OCI-LY3 (cell line): ENCODE measurements around the gene EEF1AKMT3.
A peak's percentile ranks its signal among the peaks of the same experiment; 100 is the strongest.

Experiments
- H2AFZ ChIP-seq: fragments of 200-600, 300-600 bp; shearing (Covaris generic); 2 replicates; pipeline ENCODE4 v1.6.0; 2014; ENCODE audit warnings: antibody characterized with exemption, low read depth, low read length
- H3K27ac ChIP-seq: fragments of 200-600, 300-600 bp; sonication (generic); 2 replicates; pipeline ENCODE4 v1.5.1; 2014; ENCODE audit warnings: mild to moderate bottlenecking, low read length, moderate library complexity, mixed read lengths
- H3K27me3 ChIP-seq: fragments of 200-600, 300-600 bp; sonication (generic); 2 replicates; pipeline ENCODE4 v1.6.1; 2014; ENCODE audit warnings: low read depth, low read length, mixed read lengths
- H3K36me3 ChIP-seq: fragments of 200-600, 300-600 bp; sonication (generic); replicated peaks from 2 replicates; pipeline ENCODE3; 2014; ENCODE audit warnings: low read depth, low read length, mixed read lengths
- H3K4me1 ChIP-seq: fragments of 300-600, 200-600 bp; sonication (generic); 2 replicates; pipeline ENCODE4 v1.6.1; 2014; ENCODE audit warnings: low read length, mixed read lengths
- H3K4me2 ChIP-seq: fragments of 200-600, 300-600 bp; sonication (generic); 2 replicates; pipeline ENCODE4 v1.6.1; 2014; ENCODE audit warnings: low read length, mixed read lengths
- H3K4me3 ChIP-seq: fragments of 300-600, 200-600 bp; sonication (generic); 2 replicates; pipeline ENCODE4 v1.5.1; 2014; ENCODE audit warnings: antibody characterized with exemption, mild to moderate bottlenecking, low read length, moderate library complexity
- H3K79me2 ChIP-seq: fragments of 300-600, 200-600 bp; shearing (Covaris generic); 2 replicates; pipeline ENCODE4 v1.6.1; 2014; ENCODE audit warnings: mild to moderate bottlenecking, low read length, mixed read lengths
- H3K9ac ChIP-seq: fragments of 300-600, 200-600 bp; shearing (Covaris generic); 2 replicates; pipeline ENCODE4 v1.6.0; 2014; ENCODE audit warnings: mild to moderate bottlenecking, low read length, moderate library complexity
- H3K9me3 ChIP-seq: fragments of 200-600, 300-600 bp; shearing (Covaris generic); 2 replicates; pipeline ENCODE4 v1.6.1; 2014; ENCODE audit warnings: low read length, mixed read lengths; ENCODE audit not compliant: insufficient read depth
- H4K20me1 ChIP-seq: fragments of 200-600, 300-600 bp; sonication (generic); 2 replicates; pipeline ENCODE4 v1.6.1; 2016; ENCODE audit warnings: low read length, mixed read lengths; ENCODE audit not compliant: insufficient read depth
- CTCF ChIP-seq: fragments of 200-600, 300-600 bp; sonication (generic); IDR thresholded peaks from 2 replicates; pipeline ENCODE4 v1.5.1; 2014; ENCODE audit warnings: antibody characterized with exemption, low read length, low read depth
- EZH2phosphoT487 ChIP-seq: fragments of 200-600 bp; shearing (Covaris generic); IDR thresholded peaks from 2 replicates; pipeline ENCODE4 v1.6.1; 2018; ENCODE audit warnings: antibody characterized with exemption, mixed run types, low read depth

The EEF1AKMT3 gene

GRCh38 chr12:57772429-57773322 lies at the start of gene EEF1AKMT3:
EEF1AKMT3 (plus strand) TSS chr12:57772614; CDS start chr12:57772725, 111 bp downstream.
- no peaks in the 10 kb centered on the region for H3K27me3 ChIP-seq
- peak within 1 kb of the TSS; percentile 78 for H3K4me3 ChIP-seq
- peak within 1 kb of the TSS; percentile 70 for H3K27ac ChIP-seq
- H3K4me2 ChIP-seq = peak within 1 kb of the TSS; percentile 80
- peaks cover 12% of the 10 kb centered on the region for H3K79me2 ChIP-seq
- peaks cover 9% of the 10 kb centered on the region for H3K4me1 ChIP-seq
- H2AFZ ChIP-seq = peak within 1 kb of the TSS; percentile 79
- no peaks in the 10 kb centered on the region for H4K20me1 ChIP-seq
- peak within 1 kb of the TSS; percentile 77 for H3K9ac ChIP-seq
- peaks cover 18% of the 10 kb centered on the region for H3K36me3 ChIP-seq
- no peaks in the 10 kb centered on the region for H3K9me3 ChIP-seq
- TF ChIP-seq EZH2phosphoT487 (no peak), CTCF (no peak)

DNA sequence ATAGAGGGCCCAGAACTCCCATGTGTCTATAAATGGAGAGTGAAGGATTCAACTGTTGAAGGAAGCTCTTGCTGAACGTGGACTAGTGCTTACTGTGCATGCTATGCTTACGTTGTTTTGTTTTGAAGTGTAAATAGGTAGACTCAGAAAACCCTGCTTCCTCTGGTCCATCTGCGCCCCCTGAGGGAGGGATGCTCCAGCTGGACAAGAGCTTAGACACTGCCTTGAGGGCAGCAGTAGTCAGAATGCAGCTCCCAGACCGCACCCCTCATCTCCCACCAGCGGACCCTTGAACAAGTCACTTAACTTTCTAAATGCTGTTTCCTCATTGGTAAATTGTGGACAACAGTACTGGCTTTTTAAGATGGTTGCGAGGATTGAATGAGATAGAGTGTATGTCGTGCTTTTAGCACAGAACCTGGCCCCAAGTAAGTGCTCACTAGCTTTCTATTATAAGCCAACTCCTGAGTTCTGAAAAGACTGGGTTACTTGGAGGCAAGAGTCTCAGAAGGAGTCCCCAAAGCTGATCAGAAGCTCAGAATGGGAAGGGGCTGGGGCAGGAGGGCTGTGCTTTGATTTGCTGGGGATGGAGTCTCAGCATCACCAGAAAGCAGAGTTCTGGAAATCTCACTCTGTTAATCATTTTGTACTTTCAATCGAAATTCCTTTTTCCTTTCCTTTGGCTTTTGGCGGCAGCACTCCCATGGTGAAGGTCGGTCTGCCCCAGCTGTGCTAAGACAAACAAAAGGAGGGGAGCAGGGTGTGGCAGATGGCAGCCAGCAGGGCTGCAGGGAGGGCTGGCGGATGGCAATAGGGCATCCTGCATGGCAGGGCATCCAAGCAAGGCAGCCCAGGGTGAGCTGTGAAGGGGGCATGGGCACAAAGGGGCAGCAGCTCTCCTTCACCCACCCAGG lies 49.4 kb upstream of the EEF1AKMT3 start:
- Histone ChIP-seq H3K27ac (no peak overlapping the region), H3K9ac (no peak overlapping the region), H3K9me3 (no peaks in the 10 kb centered on the region), H2AFZ (no peak overlapping the region), H3K79me2 (no peaks in the 10 kb centered on the region), H3K4me2 (no peak overlapping the region), H4K20me1 (no peaks in the 10 kb centered on the region), H3K27me3 (no peaks in the 10 kb centered on the region), H3K4me1 (no peaks in the 10 kb centered on the region), H3K36me3 (peaks cover 21% of the 10 kb centered on the region), H3K4me3 (no peak overlapping the region)
- TF ChIP-seq EZH2phosphoT487 (no peak), CTCF (no peak)

DNA sequence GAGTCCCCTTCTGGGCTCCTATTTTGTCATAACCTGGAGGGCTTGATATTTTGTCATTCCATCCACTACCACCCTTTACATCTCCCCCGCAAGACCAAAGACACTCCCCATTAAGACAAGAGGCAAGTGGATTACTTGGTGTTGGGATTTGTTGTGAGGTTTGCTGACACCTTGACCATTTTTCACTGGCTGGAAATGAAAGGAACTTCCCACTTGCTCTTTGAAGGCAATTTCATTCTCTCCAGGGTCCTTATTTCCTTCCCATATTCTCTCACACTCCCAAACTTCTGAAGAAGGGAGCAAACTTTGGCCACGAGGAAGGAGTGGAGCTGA lies 48.8 kb upstream of the EEF1AKMT3 start:
- H3K36me3 ChIP-seq = peaks cover 19% of the 10 kb centered on the region
- no peaks in the 10 kb centered on the region for H3K9me3 ChIP-seq
- H2AFZ ChIP-seq = no peak overlapping the region
- TF ChIP-seq CTCF = no peak
- TF ChIP-seq EZH2phosphoT487 = no peak
- no peaks in the 10 kb centered on the region for H3K4me1 ChIP-seq
- H3K27me3 ChIP-seq = no peaks in the 10 kb centered on the region
- H3K9ac ChIP-seq = no peak overlapping the region
- no peaks in the 10 kb centered on the region for H3K79me2 ChIP-seq
- H3K27ac ChIP-seq = no peak overlapping the region
- no peaks in the 10 kb centered on the region for H4K20me1 ChIP-seq
- H3K4me2 ChIP-seq = no peak overlapping the region
- no peak overlapping the region for H3K4me3 ChIP-seq
